SU-DHL-6 (cell line): ENCODE results near the gene HSPB8.

Experiments used
- CTCF ChIP-seq: fragments of 200-600 bp; sonication (generic); IDR thresholded peaks from one replicate; pipeline ENCODE4 v1.5.1; 2017; ENCODE audit warnings: antibody characterized with exemption, mild to moderate bottlenecking, low read length, moderate library complexity; ENCODE audit not compliant: insufficient read depth, poor library complexity, severe bottlenecking
- EZH2phosphoT487 ChIP-seq: fragments of 200-600 bp; sonication (generic), shearing (Covaris generic); conservative IDR thresholded peaks from 2 replicates; pipeline ENCODE4 v1.6.1; 2018; ENCODE audit warnings: mild to moderate bottlenecking, antibody characterized with exemption, low read length, moderate library complexity, mixed read lengths

GRCh38 chr12:119239040-119239439 is 60.3 kb downstream of the HSPB8 start:
- TF ChIP-seq CTCF, result no peak
- no peak for TF ChIP-seq EZH2phosphoT487
